ENCODE measurements around the gene ARHGAP27.

DNA sequence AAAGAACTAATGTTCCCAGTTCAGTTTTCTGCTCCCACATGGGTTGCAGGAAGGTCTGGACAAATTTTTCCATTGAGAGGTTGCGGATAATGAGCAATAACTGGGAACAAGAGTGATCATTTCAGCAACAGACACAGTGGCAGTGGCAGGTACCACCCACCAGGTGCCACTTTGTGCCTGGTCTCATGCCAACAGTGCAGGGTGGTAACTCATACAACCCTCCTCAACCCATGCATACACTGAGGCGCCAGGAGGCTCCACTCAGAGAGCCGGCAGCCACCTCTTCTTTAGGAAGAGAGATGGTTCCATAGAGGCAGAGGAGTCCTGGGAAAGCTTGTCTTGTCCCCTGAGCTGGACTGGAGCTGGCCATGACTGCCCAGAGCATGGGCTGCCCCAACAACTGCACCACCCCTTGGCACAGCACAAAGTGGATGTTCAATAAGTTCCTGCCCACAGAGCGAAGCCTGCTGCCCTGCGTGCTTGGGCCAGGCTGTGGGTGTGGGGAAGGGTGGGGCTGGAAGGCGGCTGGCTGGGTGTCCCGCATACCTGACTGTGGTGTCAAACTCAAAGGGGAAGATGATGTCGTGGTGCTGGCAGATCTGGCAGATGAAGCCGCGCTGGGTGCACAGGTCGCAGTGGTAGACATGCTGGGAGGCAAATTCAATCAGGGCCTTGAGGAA, 6.4 kb upstream of the ARHGAP27 start:
- TF ChIP-seq, protein P1, sequence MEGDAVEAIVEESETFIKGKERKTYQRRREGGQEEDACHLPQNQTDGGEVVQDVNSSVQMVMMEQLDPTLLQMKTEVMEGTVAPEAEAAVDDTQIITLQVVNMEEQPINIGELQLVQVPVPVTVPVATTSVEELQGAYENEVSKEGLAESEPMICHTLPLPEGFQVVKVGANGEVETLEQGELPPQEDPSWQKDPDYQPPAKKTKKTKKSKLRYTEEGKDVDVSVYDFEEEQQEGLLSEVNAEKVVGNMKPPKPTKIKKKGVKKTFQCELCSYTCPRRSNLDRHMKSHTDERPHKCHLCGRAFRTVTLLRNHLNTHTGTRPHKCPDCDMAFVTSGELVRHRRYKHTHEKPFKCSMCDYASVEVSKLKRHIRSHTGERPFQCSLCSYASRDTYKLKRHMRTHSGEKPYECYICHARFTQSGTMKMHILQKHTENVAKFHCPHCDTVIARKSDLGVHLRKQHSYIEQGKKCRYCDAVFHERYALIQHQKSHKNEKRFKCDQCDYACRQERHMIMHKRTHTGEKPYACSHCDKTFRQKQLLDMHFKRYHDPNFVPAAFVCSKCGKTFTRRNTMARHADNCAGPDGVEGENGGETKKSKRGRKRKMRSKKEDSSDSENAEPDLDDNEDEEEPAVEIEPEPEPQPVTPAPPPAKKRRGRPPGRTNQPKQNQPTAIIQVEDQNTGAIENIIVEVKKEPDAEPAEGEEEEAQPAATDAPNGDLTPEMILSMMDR (conservative IDR thresholded peaks at IDR 0.05; ENCODE audit: low read depth, low read length): no peak
- TF ChIP-seq EZH2 (IDR thresholded peaks at IDR 0.05; ENCODE audit: borderline replicate concordance, low read depth, low read length, poor library complexity, severe bottlenecking): no peak
